Stomach (tissue), 9 donors: ENCODE measurements around the gene GM2A. TPM values are rescaled to one million over a fixed set of nuclear protein-coding genes. Genes with fewer than 3 reads are reported as not detected.

ENCODE experiments used
- DNase-seq, 2 donors: peaks; one replicate each; pipeline versions ENCODE4 v3.0.0 to v3.0.0-alpha.2; 2013 to 2019
- H3K27ac ChIP-seq, 5 donors: fragments of 200-600 bp in 4 of 5; sonication (generic) in 4 of 5; one replicate each; pipeline ENCODE4 v1.5.1; 2013 to 2019; ENCODE audit warnings: mild to moderate bottlenecking in 1 of 5, moderate library complexity in 1 of 5
- H3K27me3 ChIP-seq, 3 donors: fragments of 200-600 bp; sonication (generic); one replicate each; pipeline ENCODE4 v1.5.1; 2017 to 2019; ENCODE audit warnings: mixed run types in 1 of 3
- H3K36me3 ChIP-seq, 4 donors: fragments of 200-600 bp; sonication (generic); 1 replicate in 3 of 4; 2 replicates in 1 of 4; pipeline ENCODE4 v1.5.1; 2016 to 2019
- H3K4me1 ChIP-seq, 4 donors: fragments of 200-600 bp; sonication (generic); one replicate each; pipeline ENCODE4 v1.5.1; 2016 to 2019
- H3K4me3 ChIP-seq, 4 donors: fragments of 200-600 bp; sonication (generic) in 3 of 4; one replicate each; pipeline ENCODE4 v1.5.1; 2016 to 2019; ENCODE audit warnings: mild to moderate bottlenecking in 1 of 4
- H3K9me3 ChIP-seq, 4 donors: fragments of 200-600 bp; sonication (generic); one replicate each; pipeline ENCODE4 v1.5.1; 2016 to 2019
- CTCF ChIP-seq, 7 experiments: fragments of 450-650 bp in 4 of 7; fragments of 200-600 bp in 3 of 7; sonication (generic) in 3 of 7; IDR thresholded peaks; one replicate each; pipeline ENCODE4 v1.5.1; 2016 to 2019; ENCODE audit warnings: antibody characterized with exemption in 7 of 7, control low read depth in 2 of 7, mild to moderate bottlenecking in 1 of 7
- EP300 ChIP-seq: sonication (generic); formaldehyde crosslinking; IDR thresholded peaks from one replicate; pipeline ENCODE4 v1.6.1; 2017; ENCODE audit warnings: antibody characterized with exemption
- POLR2A ChIP-seq, 4 donors: fragments of 450-650 bp; IDR thresholded peaks; one replicate each; pipeline ENCODE4 v1.6.1; 2016; ENCODE audit warnings: antibody characterized with exemption in 4 of 4, control low read depth in 2 of 4, mild to moderate bottlenecking in 1 of 4, moderate library complexity in 1 of 4
- POLR2AphosphoS5 ChIP-seq, 3 donors: sonication (generic); formaldehyde crosslinking; IDR thresholded peaks; one replicate each; pipeline ENCODE4 v1.6.1; 2016; ENCODE audit warnings: antibody characterized with exemption in 3 of 3
- WGBS, 5 donors: extraction: QIAGEN DNeasy Blood & Tissue Kit in 3 of 5; methylation state at CpG; one replicate each; pipeline versions ENCODE4 v1.1.5 to v1.1.7; 2013 to 2018; 5-methylcytosine and 5-hydroxymethylcytosine counted together
- intact Hi-C: fragments of 100-400 bp; cut with DNase I; formaldehyde crosslinking; loops from one replicate; pipeline ENCODE4 v1.15.1; 2023; ENCODE audit warnings: low total_unique reads
- polyA plus RNA-seq, 3 donors: library from polyadenylated mRNA; stranded (reverse); fragments of 200-250 nt; gene quantifications; one replicate each; pipeline ENCODE4 v1.2.3, GENCODE V29; 2013
- total RNA-seq, 5 donors: library from RNA; depleted of rRNA; stranded (reverse); fragments of >200 nt; gene quantifications; one replicate each; pipeline versions ENCODE4 v1.1.0 to v1.2.3, GENCODE V29; 2014 to 2016
- donor health status: healthy with polysubstance abuse.
- donor health status: Bipolar disorder and iron deficiency.
- donor health status: healthy.

Gene GM2A
- total and polyA plus RNA-seq, 8 donors: 3.2 to 57.2 (median 17.6) TPM

GRCh38 chr5:151243564-151243963, 9.4 kb upstream of the GM2A start:
- TF ChIP-seq CTCF (IDR thresholded peaks at IDR 0.05): no peak
- TF ChIP-seq POLR2A (IDR thresholded peaks at IDR 0.05): no peak
- no peak for TF ChIP-seq EP300
- TF ChIP-seq POLR2AphosphoS5 (IDR thresholded peaks at IDR 0.05): no peak
- intact Hi-C loops: loop anchor here (10.0 kb wide), 2 partner anchors 79 to 189 kb away; no protein-coding TSS in a partner anchor
- Histone ChIP-seq H3K4me3 (no peak overlapping the region), H3K9me3 (no peaks in the 10 kb centered on the region), H3K36me3 (no peaks in the 10 kb centered on the region), H3K27ac (no peak overlapping the region), H3K27me3 (no peaks in the 10 kb centered on the region), H3K4me1 (peaks cover 0 to 4% (median 3%) of the 10 kb centered on the region in 4 donors)
- WGBS, 5 donors: 79 to 88% (median 82%) methylated on average over 4 of the region's 4 CpGs
- no peak for DNase-seq

GRCh38 chr5:151244206-151244605, 8.8 kb upstream of the GM2A start:
- TF ChIP-seq CTCF (IDR thresholded peaks at IDR 0.05) (no peak), POLR2A (IDR thresholded peaks at IDR 0.05) (no peak), EP300 (no peak), POLR2AphosphoS5 (IDR thresholded peaks at IDR 0.05) (no peak)
- intact Hi-C loops: loop anchor here (10.0 kb wide), 2 partner anchors 79 to 189 kb away; no protein-coding TSS in a partner anchor
- H3K4me1 ChIP-seq: peaks cover 0 to under 1% (median 0%) of the 10 kb centered on the region in 4 donors
- 67 to 93% (median 83%) methylated on average over 3 of the region's 3 CpGs for WGBS, 5 donors
- H3K27ac ChIP-seq: no peak overlapping the region
- DNase-seq: no peak
- no peaks in the 10 kb centered on the region for H3K36me3 ChIP-seq
- no peak overlapping the region for H3K4me3 ChIP-seq
- no peaks in the 10 kb centered on the region for H3K9me3 ChIP-seq
- no peaks in the 10 kb centered on the region for H3K27me3 ChIP-seq

- no peaks in the 10 kb centered on the region for H3K4me1 ChIP-seq
- H3K27ac ChIP-seq: no peak overlapping the region
- no peak for DNase-seq
- no peaks in the 10 kb centered on the region for H3K36me3 ChIP-seq
- intact Hi-C loops: loop anchor here (10.0 kb wide), 2 partner anchors 81 to 191 kb away; no protein-coding TSS in a partner anchor
- no peak overlapping the region for H3K4me3 ChIP-seq
- H3K9me3 ChIP-seq: no peaks in the 10 kb centered on the region
- WGBS, 5 donors: 76 to 88% (median 83%) methylated on average over 4 of the region's 4 CpGs
- no peak for TF ChIP-seq EP300
- TF ChIP-seq POLR2AphosphoS5 (IDR thresholded peaks at IDR 0.05): no peak
- no peak for TF ChIP-seq CTCF (IDR thresholded peaks at IDR 0.05)
- TF ChIP-seq POLR2A (IDR thresholded peaks at IDR 0.05): no peak
- no peaks in the 10 kb centered on the region for H3K27me3 ChIP-seq
Observed at GRCh38 chr5:151245680-151246219, 7.2 kb upstream of the GM2A start.

GRCh38 chr5:151248651-151249050, 4.3 kb upstream of the GM2A start:
- peaks cover 3 to 14% (median 5%) of the 10 kb centered on the region in 4 donors for H3K4me1 ChIP-seq
- H3K36me3 ChIP-seq: no peaks in the 10 kb centered on the region
- intact Hi-C loops: loop anchor here (10.0 kb wide), 2 partner anchors 84 to 194 kb away; no protein-coding TSS in a partner anchor
- WGBS, 5 donors: 66 to 89% (median 80%) methylated on average over 2 of the region's 2 CpGs
- TF ChIP-seq POLR2A (IDR thresholded peaks at IDR 0.05): no peak
- no peak for TF ChIP-seq EP300
- TF ChIP-seq POLR2AphosphoS5 (IDR thresholded peaks at IDR 0.05): no peak
- no peak for TF ChIP-seq CTCF (IDR thresholded peaks at IDR 0.05)
- no peaks in the 10 kb centered on the region for H3K27me3 ChIP-seq
- no peaks in the 10 kb centered on the region for H3K9me3 ChIP-seq
- no peak overlapping the region for H3K27ac ChIP-seq
- no peak for DNase-seq
- no peak overlapping the region for H3K4me3 ChIP-seq
